DOHH2 (cell line): ENCODE measurements around the gene GJD3.

Experiments used
- H3F3A ChIP-seq: fragments of 200-600 bp; sonication (generic), shearing (Covaris generic); 2 replicates; pipeline ENCODE4 v1.6.0; 2016; ENCODE audit warnings: antibody characterized with exemption, mild to moderate bottlenecking; ENCODE audit not compliant: control insufficient read depth, insufficient read depth
- H3K27ac ChIP-seq: fragments of 200-600 bp; sonication (generic); 2 replicates; pipeline ENCODE4 v1.5.1; 2014; ENCODE audit warnings: low read depth, mild to moderate bottlenecking, low read length, moderate library complexity
- H3K27me3 ChIP-seq: fragments of 200-600 bp; sonication (generic); 2 replicates; pipeline ENCODE4 v1.6.1; 2014; ENCODE audit warnings: mild to moderate bottlenecking, low read length, mixed read lengths; ENCODE audit not compliant: control insufficient read depth
- H3K36me3 ChIP-seq: fragments of 200-600 bp; sonication (generic); 2 replicates; pipeline ENCODE4 v1.6.1; 2014; ENCODE audit warnings: mild to moderate bottlenecking, low read length, moderate library complexity, mixed read lengths; ENCODE audit not compliant: control insufficient read depth
- H3K4me1 ChIP-seq: fragments of 200-600 bp; sonication (generic); 2 replicates; pipeline ENCODE4 v1.6.1; 2014; ENCODE audit warnings: mild to moderate bottlenecking, low read length, mixed read lengths; ENCODE audit not compliant: control insufficient read depth
- H3K4me2 ChIP-seq: fragments of 200-600 bp; sonication (generic); 2 replicates; pipeline ENCODE4 v1.6.0; 2014; ENCODE audit warnings: mild to moderate bottlenecking, low read length, moderate library complexity
- H3K4me3 ChIP-seq: fragments of 200-600 bp; sonication (generic); 2 replicates; pipeline ENCODE4 v1.5.1; 2014; ENCODE audit warnings: mild to moderate bottlenecking, low read length, mixed read lengths
- H3K79me2 ChIP-seq: fragments of 200-600 bp; sonication (generic); 2 replicates; pipeline ENCODE4 v1.6.1; 2014; ENCODE audit warnings: mild to moderate bottlenecking, low read length, mixed read lengths; ENCODE audit not compliant: control insufficient read depth
- H3K9me2 ChIP-seq: fragments of 200-600 bp; sonication (generic); replicated peaks from 2 replicates; pipeline ENCODE4 v1.6.1; 2014; ENCODE audit warnings: mild to moderate bottlenecking, low read length, mixed read lengths; ENCODE audit not compliant: control insufficient read depth
- H3K9me3 ChIP-seq: fragments of 200-600 bp; sonication (generic); 2 replicates; pipeline ENCODE4 v1.6.1; 2014; ENCODE audit warnings: antibody characterized with exemption, low read length, mixed read lengths; ENCODE audit not compliant: control insufficient read depth, insufficient read depth
- H4K20me1 ChIP-seq: fragments of 200-600 bp; sonication (generic); 2 replicates; pipeline ENCODE4 v1.6.0; 2014; ENCODE audit warnings: low read depth, mild to moderate bottlenecking, antibody characterized with exemption, low read length, moderate library complexity; ENCODE audit not compliant: control insufficient read depth, insufficient read depth
- EZH2phosphoT487 ChIP-seq: fragments of 200-600 bp; sonication (generic); IDR thresholded peaks from 2 replicates; pipeline ENCODE4 v1.6.1; 2017; ENCODE audit warnings: borderline replicate concordance, mild to moderate bottlenecking, antibody characterized with exemption, low read length, moderate library complexity, mixed read lengths
- TF ChIP-seq, protein P1 (sequence below): fragments of 200-600 bp; sonication (generic); IDR thresholded peaks from one replicate; pipeline ENCODE4 v1.5.1; 2014; ENCODE audit warnings: antibody characterized with exemption, mild to moderate bottlenecking, low read depth, low read length; ENCODE audit not compliant: poor library complexity, severe bottlenecking

GJD3 gene

DNA sequence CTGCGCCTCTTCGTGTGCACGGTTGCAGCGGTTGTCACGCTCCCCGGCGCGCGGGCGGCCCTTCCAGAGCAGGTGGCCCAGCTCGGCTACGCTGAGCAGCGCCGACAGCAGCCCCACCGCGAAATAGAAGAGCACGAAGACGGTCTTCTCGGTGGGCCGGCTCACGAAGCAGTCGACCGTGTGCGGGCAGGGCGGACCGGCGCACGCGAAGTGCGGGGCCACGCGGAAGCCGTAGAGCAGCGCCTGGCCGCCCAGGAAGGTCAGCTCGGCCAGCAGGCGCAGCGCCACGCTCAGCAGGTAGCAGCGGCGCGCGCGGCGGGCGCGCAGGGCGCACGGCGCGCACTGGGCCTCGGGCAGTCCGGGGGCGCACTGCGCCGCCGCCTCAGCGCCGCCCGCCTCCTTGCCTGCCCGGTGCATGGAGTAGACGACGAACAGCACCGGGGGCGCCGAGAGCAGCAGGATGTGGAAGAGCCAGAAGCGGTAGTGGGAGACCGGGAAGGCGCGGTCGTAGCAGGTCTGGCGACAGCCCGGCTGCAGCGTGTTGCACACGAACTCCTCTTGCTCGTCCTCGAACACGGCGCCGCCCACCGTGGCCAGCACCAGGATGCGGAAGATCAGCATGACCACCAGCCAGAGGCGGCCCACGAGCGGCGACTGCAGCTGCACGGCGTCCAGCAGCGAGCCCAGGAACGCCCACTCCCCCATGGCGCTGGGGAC lies 1.3 kb downstream of the GJD3 start:
- H3K9me3 ChIP-seq = no peaks in the 10 kb centered on the region
- H3K79me2 ChIP-seq = no peaks in the 10 kb centered on the region
- no peak for TF ChIP-seq EZH2phosphoT487
- TF ChIP-seq, protein P1, sequence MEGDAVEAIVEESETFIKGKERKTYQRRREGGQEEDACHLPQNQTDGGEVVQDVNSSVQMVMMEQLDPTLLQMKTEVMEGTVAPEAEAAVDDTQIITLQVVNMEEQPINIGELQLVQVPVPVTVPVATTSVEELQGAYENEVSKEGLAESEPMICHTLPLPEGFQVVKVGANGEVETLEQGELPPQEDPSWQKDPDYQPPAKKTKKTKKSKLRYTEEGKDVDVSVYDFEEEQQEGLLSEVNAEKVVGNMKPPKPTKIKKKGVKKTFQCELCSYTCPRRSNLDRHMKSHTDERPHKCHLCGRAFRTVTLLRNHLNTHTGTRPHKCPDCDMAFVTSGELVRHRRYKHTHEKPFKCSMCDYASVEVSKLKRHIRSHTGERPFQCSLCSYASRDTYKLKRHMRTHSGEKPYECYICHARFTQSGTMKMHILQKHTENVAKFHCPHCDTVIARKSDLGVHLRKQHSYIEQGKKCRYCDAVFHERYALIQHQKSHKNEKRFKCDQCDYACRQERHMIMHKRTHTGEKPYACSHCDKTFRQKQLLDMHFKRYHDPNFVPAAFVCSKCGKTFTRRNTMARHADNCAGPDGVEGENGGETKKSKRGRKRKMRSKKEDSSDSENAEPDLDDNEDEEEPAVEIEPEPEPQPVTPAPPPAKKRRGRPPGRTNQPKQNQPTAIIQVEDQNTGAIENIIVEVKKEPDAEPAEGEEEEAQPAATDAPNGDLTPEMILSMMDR = no peak
- H3K4me3 ChIP-seq = peak overlapping the region; percentile 73
- no peaks in the 10 kb centered on the region for H3K9me2 ChIP-seq
- H3F3A ChIP-seq = no peaks in the 10 kb centered on the region
- peaks cover 17% of the 10 kb centered on the region for H3K4me1 ChIP-seq
- no peaks in the 10 kb centered on the region for H3K36me3 ChIP-seq
- H3K27ac ChIP-seq = no peak overlapping the region
- no peaks in the 10 kb centered on the region for H3K27me3 ChIP-seq
- peak overlapping the region; percentile 75 for H3K4me2 ChIP-seq
- no peaks in the 10 kb centered on the region for H4K20me1 ChIP-seq

DNA sequence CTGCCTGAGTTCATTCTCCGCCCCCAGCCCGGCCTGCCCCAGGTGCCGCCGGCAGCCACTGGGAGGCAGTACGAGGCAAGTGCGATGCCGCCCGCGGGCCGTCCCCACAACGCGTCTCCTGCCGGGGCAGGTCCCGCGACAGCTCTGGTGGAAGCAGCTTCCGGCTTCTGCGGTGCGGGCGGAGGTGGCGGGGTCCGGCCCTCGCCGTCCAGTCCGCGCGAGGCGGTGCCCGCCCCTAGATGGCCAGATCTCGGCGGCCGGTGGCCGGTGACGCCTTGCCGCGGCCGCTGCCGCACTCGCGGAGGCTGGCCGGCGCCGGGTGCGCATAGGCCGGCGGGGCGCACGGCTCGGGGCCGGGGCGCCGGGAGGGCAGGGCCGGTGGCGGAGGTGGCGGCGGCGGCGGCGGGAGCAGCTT lies 1.8 kb downstream of the GJD3 start:
- no peaks in the 10 kb centered on the region for H3K27me3 ChIP-seq
- H3K27ac ChIP-seq = no peak overlapping the region
- H3K79me2 ChIP-seq = no peaks in the 10 kb centered on the region
- no peaks in the 10 kb centered on the region for H3K9me2 ChIP-seq
- H3K36me3 ChIP-seq = no peaks in the 10 kb centered on the region
- H3K9me3 ChIP-seq = no peaks in the 10 kb centered on the region
- H3F3A ChIP-seq = no peaks in the 10 kb centered on the region
- no peak for TF ChIP-seq EZH2phosphoT487
- TF ChIP-seq, protein P1 = peak; percentile 92
- H3K4me2 ChIP-seq = peak overlapping the region; percentile 75
- H3K4me1 ChIP-seq = peaks cover 17% of the 10 kb centered on the region
- no peaks in the 10 kb centered on the region for H4K20me1 ChIP-seq
- H3K4me3 ChIP-seq = peak overlapping the region; percentile 73

DNA sequence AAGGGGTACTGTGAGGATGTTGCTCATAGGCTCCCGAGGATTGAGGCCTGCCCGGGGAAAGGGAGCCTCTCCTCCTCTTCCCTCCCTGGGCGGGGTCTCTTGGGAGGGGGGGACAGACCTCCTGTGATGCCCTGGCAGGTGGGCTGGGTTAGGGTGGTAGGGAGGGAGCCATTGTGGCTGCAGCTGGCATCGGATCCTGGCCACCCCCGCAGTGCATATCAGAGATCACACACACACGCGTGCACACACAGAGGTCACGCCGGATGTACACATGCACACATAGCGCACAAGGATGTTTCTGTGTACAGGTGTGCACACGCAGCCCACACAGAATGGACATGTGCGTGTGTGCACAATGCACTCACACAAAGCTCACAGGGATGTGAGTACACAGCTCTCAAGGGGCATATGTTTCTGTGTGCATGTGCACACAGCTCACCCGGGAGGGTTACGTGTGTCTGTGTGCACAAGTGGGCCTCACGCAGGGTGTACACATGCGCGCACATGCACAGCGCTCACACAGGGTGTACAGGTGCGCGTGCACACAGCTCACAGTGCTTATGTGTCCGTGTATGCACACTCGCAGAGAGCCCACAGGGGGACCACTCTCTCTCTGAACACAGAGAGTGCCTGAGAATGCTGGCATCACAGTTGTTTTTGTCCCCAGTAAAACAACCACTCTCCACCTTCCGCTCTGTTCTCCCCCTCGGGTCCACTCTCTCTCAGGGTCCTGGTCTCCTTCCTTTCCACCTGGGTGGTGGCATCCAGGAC lies 2.4 kb downstream of the GJD3 start:
- Histone ChIP-seq H3K27ac (no peak overlapping the region), H3K79me2 (no peaks in the 10 kb centered on the region), H3K4me2 (peak overlapping the region; percentile 75), H4K20me1 (no peaks in the 10 kb centered on the region), H3K4me3 (peak overlapping the region; percentile 73), H3K9me3 (no peaks in the 10 kb centered on the region), H3K36me3 (no peaks in the 10 kb centered on the region), H3F3A (no peaks in the 10 kb centered on the region), H3K4me1 (peaks cover 17% of the 10 kb centered on the region), H3K9me2 (no peaks in the 10 kb centered on the region), H3K27me3 (no peaks in the 10 kb centered on the region)
- no peak for TF ChIP-seq EZH2phosphoT487
- TF ChIP-seq, protein P1 = no peak
